ENCODE measurements around the gene CEP152.
"Not testable (repeated sequence)": the region's sequence is repeated elsewhere in the genome, so short reads cannot be mapped to it uniquely, and the experiment has no call there.

The CEP152 gene, protein sequence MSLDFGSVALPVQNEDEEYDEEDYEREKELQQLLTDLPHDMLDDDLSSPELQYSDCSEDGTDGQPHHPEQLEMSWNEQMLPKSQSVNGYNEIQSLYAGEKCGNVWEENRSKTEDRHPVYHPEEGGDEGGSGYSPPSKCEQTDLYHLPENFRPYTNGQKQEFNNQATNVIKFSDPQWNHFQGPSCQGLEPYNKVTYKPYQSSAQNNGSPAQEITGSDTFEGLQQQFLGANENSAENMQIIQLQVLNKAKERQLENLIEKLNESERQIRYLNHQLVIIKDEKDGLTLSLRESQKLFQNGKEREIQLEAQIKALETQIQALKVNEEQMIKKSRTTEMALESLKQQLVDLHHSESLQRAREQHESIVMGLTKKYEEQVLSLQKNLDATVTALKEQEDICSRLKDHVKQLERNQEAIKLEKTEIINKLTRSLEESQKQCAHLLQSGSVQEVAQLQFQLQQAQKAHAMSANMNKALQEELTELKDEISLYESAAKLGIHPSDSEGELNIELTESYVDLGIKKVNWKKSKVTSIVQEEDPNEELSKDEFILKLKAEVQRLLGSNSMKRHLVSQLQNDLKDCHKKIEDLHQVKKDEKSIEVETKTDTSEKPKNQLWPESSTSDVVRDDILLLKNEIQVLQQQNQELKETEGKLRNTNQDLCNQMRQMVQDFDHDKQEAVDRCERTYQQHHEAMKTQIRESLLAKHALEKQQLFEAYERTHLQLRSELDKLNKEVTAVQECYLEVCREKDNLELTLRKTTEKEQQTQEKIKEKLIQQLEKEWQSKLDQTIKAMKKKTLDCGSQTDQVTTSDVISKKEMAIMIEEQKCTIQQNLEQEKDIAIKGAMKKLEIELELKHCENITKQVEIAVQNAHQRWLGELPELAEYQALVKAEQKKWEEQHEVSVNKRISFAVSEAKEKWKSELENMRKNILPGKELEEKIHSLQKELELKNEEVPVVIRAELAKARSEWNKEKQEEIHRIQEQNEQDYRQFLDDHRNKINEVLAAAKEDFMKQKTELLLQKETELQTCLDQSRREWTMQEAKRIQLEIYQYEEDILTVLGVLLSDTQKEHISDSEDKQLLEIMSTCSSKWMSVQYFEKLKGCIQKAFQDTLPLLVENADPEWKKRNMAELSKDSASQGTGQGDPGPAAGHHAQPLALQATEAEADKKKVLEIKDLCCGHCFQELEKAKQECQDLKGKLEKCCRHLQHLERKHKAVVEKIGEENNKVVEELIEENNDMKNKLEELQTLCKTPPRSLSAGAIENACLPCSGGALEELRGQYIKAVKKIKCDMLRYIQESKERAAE (N-terminal part only)

GRCh38 chr15:48810414-48811324, at the start of gene CEP152:
Gene CEP152, minus strand, starts transcription at chr15:48811069. Its CDS starts 5,420 bp downstream, at chr15:48805649.
- H3K27ac ChIP-seq = peak within 1 kb of the TSS; percentile 40; the same call in 1 of the 2 replicates
- H3K36me3 ChIP-seq (ENCODE audit: insufficient read depth, low read length) = no peaks in the 10 kb centered on the region
- peak within 1 kb of the TSS; percentile 94 for H3K9ac ChIP-seq (ENCODE audit: insufficient read length)
- peak; percentile 92 for DNase-seq (ENCODE audit: low read depth, low spot score)
- H3K9me3 ChIP-seq (ENCODE audit: low read depth, low read length) = no peaks in the 10 kb centered on the region
- H3K4me3 ChIP-seq = peak within 1 kb of the TSS; percentile 95
- TF ChIP-seq EZH2 (IDR thresholded peaks at IDR 0.05) (no peak), POLR2AphosphoS5 (IDR thresholded peaks at IDR 0.05; ENCODE audit: borderline replicate concordance, low read depth, low read length) (peak; percentile 83), FOXP2 (optimal IDR thresholded peaks at IDR 0.05; ENCODE audit: control extremely low read depth, extremely low read length, insufficient read depth) (peak; percentile 54)

DNA sequence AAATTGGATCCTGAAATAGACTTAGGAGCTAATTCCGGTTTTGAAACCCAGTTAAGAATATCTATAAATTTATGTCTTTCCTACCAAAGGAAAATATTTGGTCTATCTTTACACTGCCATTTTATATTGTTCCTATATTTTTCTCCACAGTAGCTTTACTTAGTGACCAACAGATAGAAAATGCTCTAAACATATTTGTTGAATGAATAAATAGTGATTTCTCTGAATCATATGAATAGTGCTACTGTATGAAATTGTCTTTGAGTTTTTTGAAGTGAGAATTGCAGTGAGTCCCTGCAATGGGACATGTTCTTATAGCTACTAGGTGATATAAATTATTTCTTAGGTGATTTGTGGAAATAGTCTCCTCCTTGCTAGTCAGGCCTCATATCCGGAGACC, 48.6 kb upstream of the CEP152 start:
- Histone ChIP-seq H3K9ac (ENCODE audit: insufficient read length) (no peak overlapping the region), H3K4me3 (no peak overlapping the region), H3K36me3 (ENCODE audit: insufficient read depth, low read length) (no peaks in the 10 kb centered on the region), H3K27ac (no peak overlapping the region), H3K9me3 (ENCODE audit: low read depth, low read length) (no peaks in the 10 kb centered on the region)
- DNase-seq (ENCODE audit: low read depth, low spot score) = no peak
- TF ChIP-seq FOXP2 (optimal IDR thresholded peaks at IDR 0.05; ENCODE audit: control extremely low read depth, extremely low read length, insufficient read depth) = no peak
- no peak for TF ChIP-seq POLR2AphosphoS5 (IDR thresholded peaks at IDR 0.05; ENCODE audit: borderline replicate concordance, low read depth, low read length)
- TF ChIP-seq EZH2 (IDR thresholded peaks at IDR 0.05) = no peak

- DNase-seq (ENCODE audit: low read depth, low spot score) = no peak
- no peak overlapping the region for H3K9ac ChIP-seq (ENCODE audit: insufficient read length)
- H3K9me3 ChIP-seq (ENCODE audit: low read depth, low read length) = no peaks in the 10 kb centered on the region
- H3K27ac ChIP-seq = peak overlapping the region; percentile 58; the same call in 1 of the 2 replicates
- no peak overlapping the region for H3K4me3 ChIP-seq
- TF ChIP-seq POLR2AphosphoS5 (IDR thresholded peaks at IDR 0.05; ENCODE audit: borderline replicate concordance, low read depth, low read length) (no peak), EZH2 (IDR thresholded peaks at IDR 0.05) (no peak), FOXP2 (optimal IDR thresholded peaks at IDR 0.05; ENCODE audit: control extremely low read depth, extremely low read length, insufficient read depth) (no peak)
- H3K36me3 ChIP-seq (ENCODE audit: insufficient read depth, low read length) = no peaks in the 10 kb centered on the region
These were observed 47.5 kb upstream of the CEP152 start for GRCh38 chr15:48858401-48858800.

DNA sequence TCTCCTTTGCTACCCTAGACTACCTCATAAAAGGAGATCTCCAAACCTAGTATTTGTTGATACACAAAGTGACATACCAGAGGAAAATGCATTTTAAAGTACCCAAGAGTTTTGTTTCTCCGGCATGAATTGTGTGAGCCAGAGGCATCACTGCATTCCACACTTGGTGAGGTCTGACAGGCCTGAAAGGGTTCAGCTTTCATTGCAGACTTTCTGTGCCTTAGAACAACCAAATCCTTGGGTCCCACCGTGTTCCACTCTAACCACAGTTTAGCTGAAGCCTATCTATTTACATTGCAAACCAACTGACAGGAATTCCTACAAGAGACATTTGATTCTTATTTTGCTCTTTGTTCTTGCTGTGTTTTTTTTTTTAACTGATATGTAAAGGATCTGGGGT, 46.1 kb upstream of the CEP152 start:
- peak overlapping the region; percentile 66; the same call in 1 of the 2 replicates for H3K27ac ChIP-seq
- no peaks in the 10 kb centered on the region for H3K36me3 ChIP-seq (ENCODE audit: insufficient read depth, low read length)
- no peaks in the 10 kb centered on the region for H3K9me3 ChIP-seq (ENCODE audit: low read depth, low read length)
- TF ChIP-seq POLR2AphosphoS5 (IDR thresholded peaks at IDR 0.05; ENCODE audit: borderline replicate concordance, low read depth, low read length) (no peak), FOXP2 (optimal IDR thresholded peaks at IDR 0.05; ENCODE audit: control extremely low read depth, extremely low read length, insufficient read depth) (no peak), EZH2 (IDR thresholded peaks at IDR 0.05) (no peak)
- no peak overlapping the region for H3K9ac ChIP-seq (ENCODE audit: insufficient read length)
- no peak overlapping the region for H3K4me3 ChIP-seq
- no peak for DNase-seq (ENCODE audit: low read depth, low spot score)

GRCh38 chr15:48855501-48856440, 44.9 kb upstream of the CEP152 start:
- Histone ChIP-seq H3K27ac (0 out of 2 replicates have a peak overlapping the region, but pooled peaks have one; percentile 66), H3K4me3 (peak overlapping the region; percentile 51), H3K9ac (ENCODE audit: insufficient read length) (no peak overlapping the region), H3K36me3 (ENCODE audit: insufficient read depth, low read length) (no peaks in the 10 kb centered on the region), H3K9me3 (ENCODE audit: low read depth, low read length) (no peaks in the 10 kb centered on the region)
- DNase-seq (ENCODE audit: low read depth, low spot score) = no peak
- TF ChIP-seq EZH2 (IDR thresholded peaks at IDR 0.05) (no peak), POLR2AphosphoS5 (IDR thresholded peaks at IDR 0.05; ENCODE audit: borderline replicate concordance, low read depth, low read length) (no peak), FOXP2 (optimal IDR thresholded peaks at IDR 0.05; ENCODE audit: control extremely low read depth, extremely low read length, insufficient read depth) (no peak)

GRCh38 chr15:48854434-48854833, 43.6 kb upstream of the CEP152 start:
- not testable (repeated sequence) for H3K36me3 ChIP-seq (ENCODE audit: insufficient read depth, low read length); H3K9ac ChIP-seq (ENCODE audit: insufficient read length); H3K4me3 ChIP-seq; H3K9me3 ChIP-seq (ENCODE audit: low read depth, low read length); H3K27ac ChIP-seq; DNase-seq (ENCODE audit: low read depth, low spot score)

Data from SK-N-MC (cell line).